Activated CD4-positive, alpha-beta memory T cell treated with anti-CD3 and anti-CD28 coated beads for 36 hours (primary cell): ENCODE data around the gene MBTD1. TPM values are rescaled to one million over a fixed set of nuclear protein-coding genes. Genes with fewer than 3 reads are reported as not detected.
"Not testable (repeated sequence)": the region's sequence is repeated elsewhere in the genome, so short reads cannot be mapped to it uniquely, and the experiment has no call there.

Experiments
- CTCF ChIA-PET: fragments of 350-600 bp; sonication (Branson Sonifier 250); formaldehyde crosslinking; loops from one replicate; lab custom pipeline; 2021; ENCODE audit warnings: antibody characterized with exemption, inconsistent platforms; lab: Charles Lee
- POLR2A ChIA-PET: fragments of 350-600 bp; sonication (Branson Sonifier 250); formaldehyde crosslinking; loops from one replicate; lab custom pipeline; 2021; ENCODE audit warnings: antibody characterized with exemption; lab: Charles Lee
- DNase-seq: peaks from one replicate; pipeline ENCODE4 v3.0.0-alpha.2; 2020
- H3K27ac Mint-ChIP-seq: one replicate; pipeline ENCODE4 v1.8.0; 2021; ENCODE audit warnings: mixed read lengths
- H3K27me3 Mint-ChIP-seq: one replicate; pipeline ENCODE4 v1.8.0; 2021; ENCODE audit warnings: mixed read lengths
- H3K36me3 Mint-ChIP-seq: one replicate; pipeline ENCODE4 v1.8.0; 2021; ENCODE audit warnings: mixed read lengths
- H3K4me1 Mint-ChIP-seq: one replicate; pipeline ENCODE4 v1.8.0; 2021; ENCODE audit warnings: low read depth, mixed read lengths
- H3K4me3 Mint-ChIP-seq: one replicate; pipeline ENCODE4 v1.8.0; 2021; ENCODE audit warnings: mild to moderate bottlenecking, mixed read lengths
- H3K9me3 Mint-ChIP-seq: one replicate; pipeline ENCODE4 v1.8.0; 2021; ENCODE audit warnings: mixed read lengths
- intact Hi-C: fragments of 100-400 bp; cut with micrococcal nuclease; formaldehyde crosslinking; loops from one replicate; pipeline ENCODE4 v1.15.1; 2023
- total RNA-seq, 2 experiments: library from RNA; stranded (reverse); gene quantifications; one replicate each; pipeline ENCODE4 v1.2.3, GENCODE V29; 2021

MBTD1 gene
- total RNA-seq, 2 experiments from 2014 or later, result 7.5 to 7.8 TPM

GRCh38 chr17:51264466-51264865 is 4.6 kb upstream of the MBTD1 start:
- H3K4me3 Mint-ChIP-seq, H3K27ac Mint-ChIP-seq, H3K27me3 Mint-ChIP-seq, DNase-seq, intact Hi-C loops, CTCF ChIA-PET, H3K9me3 Mint-ChIP-seq: not testable (repeated sequence)
- POLR2A ChIA-PET, result interaction anchor here (0.7 kb wide), 1 partner anchor 1770 kb away, joined by 3 read pairs; no protein-coding TSS in a partner anchor
- Mint-ChIP-seq H3K4me1 (peaks cover 44% of the 10 kb centered on the region), H3K36me3 (peaks cover 45% of the 10 kb centered on the region)

GRCh38 chr17:51263006-51263405 is 3.2 kb upstream of the MBTD1 start:
- no peaks in the 10 kb centered on the region for H3K27me3 Mint-ChIP-seq
- intact Hi-C loops, result no loop called here
- peak overlapping the region; percentile 64 for H3K27ac Mint-ChIP-seq
- peak overlapping the region; percentile 68 for H3K4me3 Mint-ChIP-seq
- DNase-seq, result no peak
- peaks cover 34% of the 10 kb centered on the region for H3K36me3 Mint-ChIP-seq
- CTCF ChIA-PET, result interaction anchor here (0.5 kb wide), 1 partner anchor 36 kb away, joined by 3 read pairs; no protein-coding TSS in a partner anchor
- POLR2A ChIA-PET, result no interaction called here
- peaks cover 54% of the 10 kb centered on the region for H3K4me1 Mint-ChIP-seq
- H3K9me3 Mint-ChIP-seq, result no peaks in the 10 kb centered on the region

DNA sequence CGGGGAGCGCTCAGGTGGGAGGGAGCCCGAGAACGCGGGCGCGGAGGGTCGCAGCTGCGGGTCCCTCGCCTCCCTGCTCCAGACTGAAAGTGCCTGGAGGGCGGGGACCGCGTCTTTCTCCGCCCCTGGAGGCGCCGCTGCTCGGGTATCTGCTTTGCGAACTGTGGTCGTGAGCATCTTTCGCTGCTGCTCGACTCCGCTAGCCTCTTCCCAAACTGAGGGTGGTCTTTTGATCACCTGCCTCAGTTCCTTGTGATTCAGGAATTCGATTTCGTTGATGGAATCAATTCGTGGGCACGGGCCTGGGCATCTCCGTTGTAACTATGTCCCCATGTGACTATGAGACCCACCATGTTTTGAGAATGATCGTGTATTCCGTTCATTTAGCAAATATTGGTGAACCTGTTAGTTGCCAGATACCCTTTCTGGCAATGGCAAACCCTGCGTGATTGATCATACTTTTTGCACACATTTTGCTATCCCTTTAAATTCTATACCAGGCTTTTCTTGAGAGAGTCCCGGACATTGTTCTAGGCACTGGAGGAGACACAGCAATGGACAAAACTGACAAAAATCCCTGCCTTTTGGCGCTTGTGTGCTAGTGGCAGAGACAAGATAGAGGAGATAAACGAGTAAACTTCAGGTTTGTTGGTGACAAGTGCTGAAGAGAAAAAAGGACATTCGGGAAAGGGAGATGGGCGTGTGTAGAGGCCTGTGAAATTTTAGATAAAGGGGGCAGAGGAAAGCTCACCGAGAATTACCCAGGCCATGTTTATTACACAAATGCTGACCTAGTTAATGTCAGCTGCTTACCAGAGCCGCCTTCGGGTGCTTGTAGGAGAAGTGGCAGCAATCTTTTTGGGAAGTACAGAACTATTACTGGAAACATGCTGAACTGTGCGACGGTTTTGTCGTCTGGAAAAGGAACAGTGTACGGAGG is 1.4 kb upstream of the MBTD1 start:
- intact Hi-C loops, result loop anchor here (2.0 kb wide), 3 partner anchors 14 to 394 kb away; partner anchors contain the start of genes NME2 and TOB1
- no peak for DNase-seq
- H3K4me1 Mint-ChIP-seq, result peaks cover 60% of the 10 kb centered on the region
- H3K9me3 Mint-ChIP-seq, result no peaks in the 10 kb centered on the region
- H3K27me3 Mint-ChIP-seq, result no peaks in the 10 kb centered on the region
- peaks cover 26% of the 10 kb centered on the region for H3K36me3 Mint-ChIP-seq
- ChIA-PET CTCF (no interaction called here), POLR2A (interaction anchor here (1.1 to 1.4 kb wide), 3 partner anchors 14 to 108 kb away, joined by 3 to 4 read pairs (median 4); partner anchors contain the start of gene NME1)
- H3K27ac Mint-ChIP-seq, result peak overlapping the region; percentile 98
- H3K4me3 Mint-ChIP-seq, result peak overlapping the region; percentile 83

GRCh38 chr17:51260237-51261023 is 581 bp upstream of the MBTD1 start, which contains the start of gene UTP18:
Gene UTP18, plus strand, starts transcription at chr17:51260546. Its CDS starts 39 bp downstream, at chr17:51260585.
- intact Hi-C loops, result loop anchor here (1.0 to 2.0 kb wide), 5 partner anchors 14 to 394 kb away; partner anchors contain the start of genes NME2 and TOB1
- DNase-seq, result peak; percentile 97
- Mint-ChIP-seq H3K4me3 (peak within 1 kb of the TSS; percentile 83), H3K27ac (peak within 1 kb of the TSS; percentile 98), H3K36me3 (peaks cover 25% of the 10 kb centered on the region), H3K9me3 (no peaks in the 10 kb centered on the region), H3K27me3 (no peaks in the 10 kb centered on the region), H3K4me1 (peaks cover 63% of the 10 kb centered on the region)
- ChIA-PET POLR2A (interaction anchor here (1.1 to 1.4 kb wide), 2 partner anchors 98 to 107 kb away, joined by 4 read pairs; partner anchors contain the start of gene NME1), CTCF (no interaction called here)

DNA sequence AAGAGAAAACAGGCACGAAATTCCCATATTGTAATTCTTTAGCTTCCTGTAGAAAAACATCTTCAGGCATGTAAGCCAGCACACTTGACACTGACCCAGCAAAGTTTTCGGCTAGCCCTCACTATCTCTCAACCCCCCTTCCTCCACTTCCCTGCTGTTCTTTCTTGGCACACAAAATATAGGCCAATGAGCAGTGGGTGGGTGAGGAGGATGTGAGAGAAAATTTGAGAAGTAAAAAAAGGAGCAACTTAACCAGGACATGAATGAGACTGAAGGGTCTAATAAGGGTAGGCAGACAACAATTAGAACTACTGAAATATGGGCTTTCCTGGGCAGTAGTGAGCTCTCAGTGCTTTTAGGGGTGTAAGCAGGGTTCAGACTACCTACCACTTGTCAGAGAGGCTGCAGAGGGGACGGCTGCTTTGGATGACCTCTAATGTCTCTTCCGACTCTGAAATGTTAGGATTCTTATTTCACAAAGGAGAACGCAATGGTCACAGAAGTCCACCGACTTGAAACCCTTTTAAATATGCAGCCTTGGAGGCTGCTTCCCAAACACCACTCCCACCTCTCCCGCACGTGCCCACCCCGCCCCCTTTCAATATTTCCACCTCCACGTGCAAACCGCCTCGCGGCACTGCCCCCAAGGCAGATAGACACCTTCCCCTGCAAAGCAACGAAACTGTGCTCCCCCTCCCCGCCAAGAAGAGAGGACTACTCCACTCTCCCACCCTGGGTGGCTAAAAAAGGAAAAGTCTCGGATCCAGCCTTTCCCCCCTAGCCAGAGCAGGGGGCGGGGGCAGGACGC is 889 bp downstream of the MBTD1 start:
- H3K4me3 Mint-ChIP-seq, result peak overlapping the region; percentile 83
- CTCF ChIA-PET, result interaction anchor here (1.0 kb wide), 1 partner anchor 106 kb away, joined by 3 read pairs; the partner anchor contains the start of gene NME1
- H3K27me3 Mint-ChIP-seq, result no peaks in the 10 kb centered on the region
- H3K27ac Mint-ChIP-seq, result peak overlapping the region; percentile 49
- no peaks in the 10 kb centered on the region for H3K9me3 Mint-ChIP-seq
- DNase-seq, result peak; percentile 26
- POLR2A ChIA-PET, result no interaction called here
- peaks cover 24% of the 10 kb centered on the region for H3K36me3 Mint-ChIP-seq
- intact Hi-C loops, result no loop called here
- peaks cover 65% of the 10 kb centered on the region for H3K4me1 Mint-ChIP-seq

GRCh38 chr17:51257150-51258081 is 2.4 kb downstream of the MBTD1 start:
- CTCF ChIA-PET, result interaction anchor here (1.0 to 1.6 kb wide), 3 partner anchors 10 to 104 kb away, joined by 3 to 5 read pairs (median 4); partner anchors contain the start of genes NME1 and NME2
- POLR2A ChIA-PET, result no interaction called here
- H3K27me3 Mint-ChIP-seq, result no peaks in the 10 kb centered on the region
- no peak for DNase-seq
- no peak overlapping the region for H3K27ac Mint-ChIP-seq
- intact Hi-C loops, result no loop called here
- no peaks in the 10 kb centered on the region for H3K9me3 Mint-ChIP-seq
- H3K36me3 Mint-ChIP-seq, result peaks cover 16% of the 10 kb centered on the region
- no peak overlapping the region for H3K4me3 Mint-ChIP-seq
- peaks cover 56% of the 10 kb centered on the region for H3K4me1 Mint-ChIP-seq

GRCh38 chr17:51256101-51256500 is 3.7 kb downstream of the MBTD1 start:
- Mint-ChIP-seq H3K27ac (no peak overlapping the region), H3K36me3 (peaks cover 17% of the 10 kb centered on the region), H3K4me1 (peaks cover 48% of the 10 kb centered on the region), H3K4me3 (no peak overlapping the region), H3K27me3 (no peaks in the 10 kb centered on the region), H3K9me3 (no peaks in the 10 kb centered on the region)
- intact Hi-C loops, result no loop called here
- POLR2A ChIA-PET, result no interaction called here
- CTCF ChIA-PET, result no interaction called here
- DNase-seq, result no peak

DNA sequence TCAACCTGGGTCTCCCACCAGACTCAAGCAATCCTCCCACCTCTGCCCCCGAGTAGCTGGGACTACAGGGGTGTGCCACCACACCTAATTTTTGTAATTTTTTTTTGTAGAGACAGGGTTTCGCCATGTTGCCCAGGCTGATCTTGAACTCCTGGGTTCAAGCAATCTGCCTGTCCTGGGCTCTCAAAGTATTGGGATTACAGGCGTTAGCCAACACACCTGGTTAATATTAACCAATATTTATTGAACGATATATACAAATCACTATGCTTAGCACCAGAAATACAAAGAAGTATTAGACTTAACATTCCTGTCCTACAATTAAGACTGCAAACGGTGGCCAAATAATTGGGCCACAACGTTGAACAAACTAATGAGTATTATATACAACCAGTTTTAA is 4.2 kb downstream of the MBTD1 start:
- Mint-ChIP-seq H3K9me3 (no peaks in the 10 kb centered on the region), H3K4me1 (peaks cover 49% of the 10 kb centered on the region), H3K27ac (no peak overlapping the region)

GRCh38 chr17:51251010-51251409 is 8.8 kb downstream of the MBTD1 start:
- Mint-ChIP-seq H3K4me1 (peaks cover 21% of the 10 kb centered on the region), H3K27me3 (no peaks in the 10 kb centered on the region), H3K4me3 (no peak overlapping the region), H3K27ac (no peak overlapping the region), H3K9me3 (no peaks in the 10 kb centered on the region), H3K36me3 (peaks cover 17% of the 10 kb centered on the region)
- no peak for DNase-seq
- POLR2A ChIA-PET, result no interaction called here
- CTCF ChIA-PET, result no interaction called here
- intact Hi-C loops, result no loop called here

More for the DNA sequence above, 4.2 kb downstream of the MBTD1 start:
- Mint-ChIP-seq H3K36me3 (peaks cover 17% of the 10 kb centered on the region), H3K4me3 (no peak overlapping the region), H3K27me3 (no peaks in the 10 kb centered on the region)
- ChIA-PET CTCF (interaction anchor here (0.6 kb wide), 1 partner anchor 24 kb away, joined by 3 read pairs; no protein-coding TSS in a partner anchor), POLR2A (no interaction called here)
- intact Hi-C loops, result no loop called here
- no peak for DNase-seq

DNA sequence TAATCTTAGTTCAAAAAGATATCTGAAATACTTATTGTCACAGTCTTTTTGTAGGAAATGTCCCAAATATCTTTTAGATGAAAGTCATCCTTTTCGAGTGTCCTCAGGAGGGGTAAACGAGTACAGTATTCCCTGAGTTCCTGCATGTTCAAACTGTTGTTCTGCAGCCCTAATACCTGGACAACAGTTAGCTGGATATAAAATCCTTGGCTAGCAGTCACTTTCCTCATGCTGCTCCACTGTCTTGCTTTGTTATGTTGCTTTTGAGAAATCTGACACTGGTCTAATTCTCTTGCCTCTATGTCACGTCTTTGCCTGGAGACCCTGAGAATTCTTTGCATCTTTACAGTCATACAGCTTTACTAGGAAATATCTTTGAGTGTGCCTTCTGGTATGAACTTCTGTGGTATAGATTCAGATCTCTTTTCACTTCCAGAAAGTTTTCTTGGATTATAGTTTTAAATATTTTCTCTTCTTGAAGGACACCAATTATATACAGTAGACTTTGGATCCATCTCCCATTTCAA is 9.5 kb downstream of the MBTD1 start:
- H3K27ac Mint-ChIP-seq, result no peak overlapping the region
- peaks cover 15% of the 10 kb centered on the region for H3K36me3 Mint-ChIP-seq
- intact Hi-C loops, result no loop called here

More for the DNA sequence above, 9.5 kb downstream of the MBTD1 start:
- no peak for DNase-seq
- CTCF ChIA-PET, result no interaction called here
- H3K4me3 Mint-ChIP-seq, result no peak overlapping the region
- H3K4me1 Mint-ChIP-seq, result peaks cover 17% of the 10 kb centered on the region
- H3K9me3 Mint-ChIP-seq, result no peaks in the 10 kb centered on the region
- POLR2A ChIA-PET, result no interaction called here
- no peaks in the 10 kb centered on the region for H3K27me3 Mint-ChIP-seq
